GM12875 (cell line): ENCODE measurements around the gene SAP25.

ENCODE experiments used
- H3K4me3 ChIP-seq: one replicate; pipeline ENCODE4 v1.5.1; 2011; ENCODE audit warnings: low read depth, low read length, control low read depth
- CTCF ChIP-seq: IDR thresholded peaks from 2 replicates; pipeline ENCODE4 v1.5.1; 2011; ENCODE audit warnings: low read depth, mild to moderate bottlenecking, control low read depth, inconsistent platforms, low read length, moderate library complexity, borderline replicate concordance; ENCODE audit not compliant: insufficient read depth

Gene SAP25

GRCh38 chr7:100604028-100604975 lies 30.6 kb upstream of the SAP25 start:
- TF ChIP-seq CTCF = peak; percentile 40; the same call in 1 of the 2 replicates
- H3K4me3 ChIP-seq = peak overlapping the region; percentile 61

- no peak for TF ChIP-seq CTCF
- peak overlapping the region; percentile 27 for H3K4me3 ChIP-seq
These were observed 30.0 kb upstream of the SAP25 start for GRCh38 chr7:100603726-100604027.

GRCh38 chr7:100602889-100603725 lies 29.4 kb upstream of the SAP25 start:
- no peak for TF ChIP-seq CTCF
- H3K4me3 ChIP-seq = no peak overlapping the region

GRCh38 chr7:100600730-100601038 lies 27.0 kb upstream of the SAP25 start:
- TF ChIP-seq CTCF = no peak
- no peak overlapping the region for H3K4me3 ChIP-seq

GRCh38 chr7:100599911-100600729 lies 26.4 kb upstream of the SAP25 start:
- peak; percentile 17; the same call in 1 of the 2 replicates for TF ChIP-seq CTCF
- H3K4me3 ChIP-seq = no peak overlapping the region

GRCh38 chr7:100598425-100598824 lies 24.7 kb upstream of the SAP25 start:
- TF ChIP-seq CTCF = no peak
- H3K4me3 ChIP-seq = no peak overlapping the region
